Measurements from ENCODE around the gene RALY.

RALY gene

GRCh38 chr20:33986560-33987216 lies 7.0 kb upstream of the RALY start:
- DNase-seq (ENCODE audit: low read depth): no peak

- DNase-seq (ENCODE audit: low read depth): no peak
These were observed 3.6 kb upstream of the RALY start for GRCh38 chr20:33990075-33990474.

DNA sequence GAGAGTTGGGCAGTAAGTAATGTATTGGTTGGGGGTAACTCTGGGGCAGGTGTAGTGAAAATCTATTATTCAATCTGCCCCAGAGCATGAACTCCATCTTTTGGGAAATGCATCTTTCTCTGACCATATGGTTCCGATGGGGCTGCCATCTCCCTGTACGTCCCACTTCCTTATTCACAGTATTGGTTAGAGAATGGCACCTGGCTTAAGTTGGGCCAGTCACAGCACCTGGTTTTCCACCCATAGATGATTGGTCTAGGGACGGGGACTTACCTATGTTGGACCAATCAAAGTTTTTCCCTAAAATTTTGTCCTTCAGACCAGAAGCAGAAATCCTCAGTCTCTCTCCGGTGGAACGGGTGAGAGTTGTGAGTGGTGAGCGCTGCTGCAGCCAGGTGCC lies 2.2 kb upstream of the RALY start:
- no peak for DNase-seq (ENCODE audit: low read depth)

GRCh38 chr20:33992145-33992922 lies 1.4 kb upstream of the RALY start:
- DNase-seq (ENCODE audit: low read depth): no peak

GRCh38 chr20:33992923-33993575 lies 662 bp upstream of the RALY start:
- peak; percentile 94 for DNase-seq (ENCODE audit: low read depth)

- DNase-seq (ENCODE audit: low read depth): peak; percentile 55
These were observed 657 bp downstream of the RALY start for GRCh38 chr20:33994222-33994913.

- DNase-seq (ENCODE audit: low read depth): no peak
These were observed 1.5 kb downstream of the RALY start for GRCh38 chr20:33995053-33995831.

GRCh38 chr20:33999025-33999649 lies 5.4 kb downstream of the RALY start:
- no peak for DNase-seq (ENCODE audit: low read depth)

- no peak for DNase-seq (ENCODE audit: low read depth)
These were observed 7.7 kb downstream of the RALY start for GRCh38 chr20:34001378-34001777.

DNA sequence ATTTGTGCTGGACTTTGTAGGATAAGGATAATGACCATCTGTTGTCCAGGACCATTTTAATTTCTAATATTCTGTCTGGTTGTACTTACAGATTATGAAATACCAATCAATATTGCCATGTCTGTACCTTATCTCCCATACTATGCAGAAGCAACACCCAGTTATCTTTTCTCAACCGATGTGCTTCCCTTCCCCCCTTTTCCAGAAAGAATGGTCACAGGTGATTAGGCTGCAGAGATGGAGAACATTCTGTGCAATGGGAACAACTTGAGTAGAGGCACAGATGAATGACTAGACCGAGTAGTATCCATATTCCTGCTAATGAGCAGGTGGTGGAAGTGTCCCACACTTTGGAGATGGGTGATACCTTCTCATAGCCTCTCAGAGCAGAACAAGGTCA lies 10.5 kb downstream of the RALY start:
- DNase-seq (ENCODE audit: low read depth): no peak

GRCh38 chr20:34004790-34005457 lies 11.2 kb downstream of the RALY start:
- DNase-seq (ENCODE audit: low read depth): no peak

DNA sequence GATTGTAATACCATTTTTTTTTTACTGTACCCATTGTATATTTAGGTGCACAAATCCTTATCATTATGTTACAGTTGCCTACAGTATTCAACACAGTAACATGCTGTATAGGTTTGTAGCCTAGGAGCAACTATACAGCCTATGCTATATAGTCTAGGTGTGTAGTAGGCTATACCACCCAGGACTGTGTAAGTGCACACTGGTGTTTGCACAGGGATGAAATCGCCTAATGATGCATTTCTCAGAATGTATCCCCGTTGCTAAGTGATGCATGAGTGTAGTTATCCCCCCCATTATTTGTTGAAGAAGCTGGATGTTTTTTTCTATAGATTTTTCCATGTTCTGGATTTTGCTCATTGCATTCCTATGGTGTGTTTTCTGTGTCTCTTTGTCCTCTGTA lies 12.9 kb downstream of the RALY start:
- DNase-seq (ENCODE audit: low read depth): no peak

DNA sequence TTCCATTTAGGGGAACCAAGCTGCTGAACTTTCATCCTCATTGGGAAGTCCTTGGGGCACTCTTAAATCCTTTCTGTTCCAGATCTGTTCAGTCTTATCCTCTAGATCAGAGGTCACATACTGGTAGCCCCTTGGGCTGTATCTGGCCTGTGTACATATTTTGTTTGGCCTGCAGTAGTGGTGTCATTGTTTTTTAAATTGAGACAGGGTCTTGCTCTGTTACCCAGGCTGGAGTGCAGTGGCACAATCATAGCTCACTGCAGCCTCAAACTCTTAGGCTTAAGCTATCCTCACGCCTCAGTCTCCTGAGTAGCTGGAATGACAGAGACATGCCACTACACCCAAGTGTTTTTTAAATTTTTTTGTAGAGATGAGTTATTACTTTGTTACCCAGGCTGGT lies 14.8 kb downstream of the RALY start:
- DNase-seq (ENCODE audit: low read depth): no peak

- DNase-seq (ENCODE audit: low read depth): no peak
These were observed 16.8 kb downstream of the RALY start for GRCh38 chr20:34010405-34010931.

GRCh38 chr20:34011275-34011674 lies 17.6 kb downstream of the RALY start:
- DNase-seq (ENCODE audit: low read depth): no peak

DNA sequence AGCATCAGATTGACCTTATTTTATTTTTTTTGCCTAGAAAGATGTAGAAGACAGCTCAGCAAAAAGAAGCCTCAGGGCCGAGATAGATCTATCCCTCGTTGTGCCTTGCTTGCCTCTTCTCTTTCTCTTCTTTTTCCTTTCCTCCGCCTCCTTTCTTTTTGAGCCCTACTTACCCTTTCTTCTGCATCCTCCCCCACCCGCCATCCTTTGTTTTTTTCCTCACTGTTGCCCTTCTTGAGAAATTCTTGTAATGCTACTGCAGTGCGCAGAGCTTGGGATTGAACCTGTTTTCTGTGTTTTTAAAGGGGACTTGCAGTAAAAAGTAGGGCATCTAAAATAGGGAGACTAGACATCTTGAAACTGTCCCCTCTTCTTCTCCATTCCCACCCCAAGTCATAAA lies 18.6 kb downstream of the RALY start:
- no peak for DNase-seq (ENCODE audit: low read depth)

GRCh38 chr20:34012735-34013134 lies 19.0 kb downstream of the RALY start:
- no peak for DNase-seq (ENCODE audit: low read depth)

DNA sequence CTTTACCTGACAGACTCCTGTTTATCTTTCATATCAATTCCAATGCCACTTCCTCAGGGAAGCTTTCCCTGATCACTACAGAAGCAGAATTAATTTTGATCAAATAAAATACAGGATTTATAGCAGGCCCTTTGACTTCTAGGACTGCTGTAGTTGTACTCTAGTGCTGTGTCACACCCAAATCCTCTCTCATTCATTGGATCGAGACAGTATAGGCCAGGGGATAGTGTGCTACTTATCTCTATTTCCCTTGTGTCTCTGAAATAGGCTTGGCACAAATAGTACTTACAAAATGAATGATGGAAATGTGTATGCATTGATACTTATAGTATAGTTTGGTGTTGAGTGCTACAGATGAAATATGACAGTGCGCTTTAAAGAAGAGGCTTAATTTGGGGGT lies 19.8 kb downstream of the RALY start:
- no peak for DNase-seq (ENCODE audit: low read depth)

DNA sequence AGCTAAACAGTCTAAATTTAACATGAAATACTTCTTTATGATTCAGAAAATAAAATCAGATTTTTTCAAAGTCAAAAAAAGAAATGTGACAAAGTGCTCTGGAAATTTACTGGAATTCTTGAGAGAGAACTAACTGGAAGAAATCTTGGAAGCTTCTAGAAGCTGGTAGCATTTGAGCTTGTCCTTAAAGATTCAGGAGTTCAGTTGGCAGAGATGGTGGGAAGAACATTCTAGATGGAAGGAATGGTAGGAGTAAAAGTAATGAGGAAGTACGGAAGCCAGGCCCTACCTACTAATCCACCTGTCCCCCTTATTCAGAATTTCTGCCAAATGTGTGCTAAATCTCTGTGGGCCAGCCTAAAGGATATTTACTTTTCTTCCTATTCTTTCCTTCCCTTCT lies 21.2 kb downstream of the RALY start:
- no peak for DNase-seq (ENCODE audit: low read depth)
